PC-3 (cell line): Measurements from ENCODE around the gene DLEU7.

Source experiments
- CTCF ChIP-seq: fragments of 300-600 bp; sonication (generic); conservative IDR thresholded peaks from 2 replicates; pipeline ENCODE4 v1.5.1; 2017; ENCODE audit warnings: antibody characterized with exemption, low read depth, mild to moderate bottlenecking, low read length
- EZH2 ChIP-seq: fragments of 300-600 bp; sonication (generic); IDR thresholded peaks from one replicate; pipeline ENCODE4 v1.6.1; 2017; ENCODE audit warnings: antibody characterized with exemption, mild to moderate bottlenecking, low read length; ENCODE audit not compliant: unreplicated experiment

DNA sequence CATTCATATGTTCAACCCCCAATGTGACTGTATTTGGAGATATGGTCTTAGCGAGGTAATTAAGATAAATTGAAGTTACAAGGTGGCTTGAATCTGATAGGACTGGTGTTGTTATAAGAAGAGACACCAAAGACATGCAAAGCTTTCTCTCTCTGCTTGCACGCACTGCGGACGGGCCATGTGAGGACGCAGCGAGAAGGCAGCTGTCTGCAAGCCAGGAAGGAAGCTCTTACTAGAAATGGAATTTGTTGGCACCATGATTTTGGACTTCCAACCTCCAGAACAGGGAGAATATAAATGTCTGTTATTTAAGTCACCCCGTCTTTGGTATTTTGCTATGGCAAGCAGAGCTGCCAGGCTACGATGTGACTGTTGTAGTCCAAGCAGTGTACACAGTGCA, 4.8 kb downstream of the DLEU7 start:
- TF ChIP-seq EZH2 (no peak), CTCF (no peak)
